Natural killer cell (primary cell): ENCODE measurements around the gene FALEC. TPM values are rescaled to one million over a fixed set of nuclear protein-coding genes. Genes with fewer than 3 reads are reported as not detected.

ENCODE experiments used
- ATAC-seq, 3 donors: fragments of 150-1000 bp in 2 of 3; fragments of 200-7000 bp in 1 of 3; cut with Tn5 transposase; 1 replicate in 1 of 3; 2 replicates in 2 of 3; pipeline ENCODE4 v1.10.0; 2021; ENCODE audit warnings: mild to moderate bottlenecking in 2 of 3, moderate library complexity in 2 of 3
- DNase-seq, 2 donors: peaks; one replicate each; pipeline versions ENCODE4 v3.0.0 to v3.0.0-alpha.2; 2013 to 2021; ENCODE audit warnings: mixed read lengths in 1 of 2
- H3K27ac ChIP-seq: one replicate; pipeline ENCODE4 v1.5.1; 2013; ENCODE audit warnings: mild to moderate bottlenecking, low read length
- H3K27me3 ChIP-seq: one replicate; pipeline ENCODE4 v1.6.1; 2013; ENCODE audit warnings: low read length; ENCODE audit not compliant: control insufficient read depth, insufficient read depth
- H3K36me3 ChIP-seq: one replicate; pipeline ENCODE4 v1.6.1; 2013; ENCODE audit warnings: low read length; ENCODE audit not compliant: control insufficient read depth, insufficient read depth
- H3K4me1 ChIP-seq: one replicate; pipeline ENCODE4 v1.6.1; 2013; ENCODE audit warnings: low read length; ENCODE audit not compliant: control insufficient read depth, insufficient read depth
- H3K4me3 ChIP-seq: one replicate; pipeline ENCODE4 v1.5.1; 2013; ENCODE audit warnings: low read length
- H3K9me3 ChIP-seq: one replicate; pipeline ENCODE4 v1.6.1; 2013; ENCODE audit warnings: low read length; ENCODE audit not compliant: control insufficient read depth, insufficient read depth
- H3K27ac Mint-ChIP-seq, 2 donors: one replicate each; pipeline ENCODE4 v1.8.0; 2022; ENCODE audit warnings: mild to moderate bottlenecking in 2 of 2, mixed read lengths in 2 of 2, moderate library complexity in 1 of 2
- H3K27me3 Mint-ChIP-seq, 2 donors: one replicate each; pipeline ENCODE4 v1.8.0; 2022; ENCODE audit warnings: low read depth in 2 of 2, mixed read lengths in 2 of 2
- H3K36me3 Mint-ChIP-seq: one replicate; pipeline ENCODE4 v1.8.0; 2022; ENCODE audit warnings: mixed read lengths
- H3K4me1 Mint-ChIP-seq, 2 donors: one replicate each; pipeline ENCODE4 v1.8.0; 2022; ENCODE audit warnings: mixed read lengths in 2 of 2
- H3K4me3 Mint-ChIP-seq: one replicate; pipeline ENCODE4 v1.8.0; 2022; ENCODE audit warnings: mild to moderate bottlenecking, moderate library complexity, mixed read lengths
- H3K9me3 Mint-ChIP-seq, 2 donors: one replicate each; pipeline ENCODE4 v1.8.0; 2022; ENCODE audit warnings: mixed read lengths in 2 of 2
- WGBS: methylation state at CpG from one replicate; pipeline ENCODE4 v1.1.7; 2013; ENCODE audit warnings: missing lambda C conversion rate; ENCODE audit not compliant: insufficient coverage; 5-methylcytosine and 5-hydroxymethylcytosine counted together
- intact Hi-C: fragments of 100-400 bp; cut with micrococcal nuclease; formaldehyde crosslinking; loops from one replicate; pipeline ENCODE4 v1.14.2; 2022
- total RNA-seq, 4 donors: library from RNA; stranded (reverse); fragments of 120-200 nt in 1 of 4; gene quantifications; one replicate each; pipeline versions ENCODE4 v1.2.3 to v1.2.4, GENCODE V29; 2013 to 2022
- TF ChIP-seq, protein P1 (sequence below): fragments of 200-600 bp; IDR thresholded peaks from one replicate; pipeline ENCODE4 v1.8.0; 2022; ENCODE audit warnings: antibody characterized with exemption

Gene FALEC
- total RNA-seq, 3 donors from 2014 or later (not counting 1 experiment from before 2014, with no cell fraction given), result not detected

GRCh38 chr1:150555971-150556865 lies 40.7 kb downstream of the FALEC start:
- DNase-seq (no peak), ATAC-seq (no peak)
- Mint-ChIP-seq H3K36me3 (no peaks in the 10 kb centered on the region), H3K27ac (no peak overlapping the region), H3K27me3 (no peaks in the 10 kb centered on the region), H3K4me3 (no peak overlapping the region), H3K9me3 (no peaks in the 10 kb centered on the region), H3K4me1 (peaks cover 15 to 37% of the 10 kb centered on the region in 2 donors)
- Histone ChIP-seq H3K4me3 (no peak overlapping the region), H3K4me1 (peaks cover 42% of the 10 kb centered on the region), H3K36me3 (no peaks in the 10 kb centered on the region), H3K27me3 (no peaks in the 10 kb centered on the region), H3K27ac (no peak overlapping the region), H3K9me3 (no peaks in the 10 kb centered on the region)
- intact Hi-C loops, result no loop called here
- TF ChIP-seq, protein P1, sequence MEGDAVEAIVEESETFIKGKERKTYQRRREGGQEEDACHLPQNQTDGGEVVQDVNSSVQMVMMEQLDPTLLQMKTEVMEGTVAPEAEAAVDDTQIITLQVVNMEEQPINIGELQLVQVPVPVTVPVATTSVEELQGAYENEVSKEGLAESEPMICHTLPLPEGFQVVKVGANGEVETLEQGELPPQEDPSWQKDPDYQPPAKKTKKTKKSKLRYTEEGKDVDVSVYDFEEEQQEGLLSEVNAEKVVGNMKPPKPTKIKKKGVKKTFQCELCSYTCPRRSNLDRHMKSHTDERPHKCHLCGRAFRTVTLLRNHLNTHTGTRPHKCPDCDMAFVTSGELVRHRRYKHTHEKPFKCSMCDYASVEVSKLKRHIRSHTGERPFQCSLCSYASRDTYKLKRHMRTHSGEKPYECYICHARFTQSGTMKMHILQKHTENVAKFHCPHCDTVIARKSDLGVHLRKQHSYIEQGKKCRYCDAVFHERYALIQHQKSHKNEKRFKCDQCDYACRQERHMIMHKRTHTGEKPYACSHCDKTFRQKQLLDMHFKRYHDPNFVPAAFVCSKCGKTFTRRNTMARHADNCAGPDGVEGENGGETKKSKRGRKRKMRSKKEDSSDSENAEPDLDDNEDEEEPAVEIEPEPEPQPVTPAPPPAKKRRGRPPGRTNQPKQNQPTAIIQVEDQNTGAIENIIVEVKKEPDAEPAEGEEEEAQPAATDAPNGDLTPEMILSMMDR, result no peak
- WGBS, result 95% methylated on average over 26 of the region's 26 CpGs

DNA sequence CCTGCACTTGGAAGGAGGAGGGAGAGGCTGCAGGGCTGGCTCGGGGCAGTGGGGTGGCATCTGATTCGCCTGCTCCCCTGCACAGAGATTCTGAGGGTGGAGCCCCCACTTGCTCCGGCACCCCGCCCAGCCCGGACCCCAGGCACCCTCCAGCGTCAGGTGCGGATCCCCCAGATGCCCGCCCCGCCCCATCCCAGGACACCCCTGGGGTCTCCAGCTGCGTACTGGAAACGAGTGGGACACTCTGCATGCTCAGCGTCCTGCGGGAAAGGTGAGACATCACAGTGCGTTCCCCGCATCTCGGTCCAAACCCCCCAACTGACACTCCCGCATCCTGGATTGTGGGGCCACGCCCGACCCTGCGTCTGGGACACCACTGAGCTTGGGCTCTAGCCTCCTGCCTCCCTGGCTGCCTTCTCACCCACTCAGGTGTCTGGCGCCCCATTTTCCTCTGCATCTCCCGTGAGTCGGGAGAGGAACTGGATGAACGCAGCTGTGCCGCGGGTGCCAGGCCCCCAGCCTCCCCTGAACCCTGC lies 41.6 kb downstream of the FALEC start:
- intact Hi-C loops, result no loop called here
- Histone ChIP-seq H3K27ac (no peak overlapping the region), H3K4me1 (peaks cover 42% of the 10 kb centered on the region), H3K27me3 (no peaks in the 10 kb centered on the region), H3K9me3 (no peaks in the 10 kb centered on the region), H3K4me3 (no peak overlapping the region), H3K36me3 (no peaks in the 10 kb centered on the region)
- WGBS, result 95% methylated on average over 26 of the region's 26 CpGs
- peaks cover 21 to 43% of the 10 kb centered on the region in 2 donors for H3K4me1 Mint-ChIP-seq
- no peak overlapping the region for H3K27ac Mint-ChIP-seq
- TF ChIP-seq, protein P1, result no peak
- DNase-seq (no peak), ATAC-seq (no peak)
- no peaks in the 10 kb centered on the region for H3K27me3 Mint-ChIP-seq
- H3K36me3 Mint-ChIP-seq, result no peaks in the 10 kb centered on the region
- no peak overlapping the region for H3K4me3 Mint-ChIP-seq
- no peaks in the 10 kb centered on the region for H3K9me3 Mint-ChIP-seq

DNA sequence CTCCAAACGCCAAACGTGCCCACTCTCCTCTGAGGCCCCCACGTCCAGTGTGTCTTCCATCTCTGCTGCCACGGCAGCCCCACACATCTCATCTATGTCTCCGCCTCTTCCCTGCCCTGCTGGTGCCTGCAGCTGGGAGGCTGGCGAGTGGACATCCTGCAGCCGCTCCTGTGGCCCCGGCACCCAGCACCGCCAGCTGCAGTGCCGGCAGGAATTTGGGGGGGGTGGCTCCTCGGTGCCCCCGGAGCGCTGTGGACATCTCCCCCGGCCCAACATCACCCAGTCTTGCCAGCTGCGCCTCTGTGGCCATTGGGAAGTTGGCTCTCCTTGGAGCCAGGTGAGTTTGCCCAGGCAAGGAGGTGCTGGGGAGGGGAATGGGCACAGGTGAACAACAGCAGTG lies 42.3 kb downstream of the FALEC start:
- DNase-seq, result no peak
- no peaks in the 10 kb centered on the region for H3K36me3 ChIP-seq
- no peaks in the 10 kb centered on the region for H3K27me3 Mint-ChIP-seq

More for the DNA sequence above, 42.3 kb downstream of the FALEC start:
- Mint-ChIP-seq H3K36me3 (no peaks in the 10 kb centered on the region), H3K9me3 (no peaks in the 10 kb centered on the region), H3K4me3 (no peak overlapping the region), H3K27ac (no peak overlapping the region), H3K4me1 (peaks cover 27 to 43% of the 10 kb centered on the region in 2 donors)
- WGBS, result 96% methylated on average over 15 of the region's 15 CpGs
- TF ChIP-seq, protein P1, result no peak
- intact Hi-C loops, result no loop called here
- no peak for ATAC-seq
- Histone ChIP-seq H3K4me3 (no peak overlapping the region), H3K27ac (no peak overlapping the region), H3K27me3 (no peaks in the 10 kb centered on the region), H3K9me3 (no peaks in the 10 kb centered on the region), H3K4me1 (peaks cover 42% of the 10 kb centered on the region)
